ENCODE measurements around the gene HK1.

- TF ChIP-seq, protein P1, sequence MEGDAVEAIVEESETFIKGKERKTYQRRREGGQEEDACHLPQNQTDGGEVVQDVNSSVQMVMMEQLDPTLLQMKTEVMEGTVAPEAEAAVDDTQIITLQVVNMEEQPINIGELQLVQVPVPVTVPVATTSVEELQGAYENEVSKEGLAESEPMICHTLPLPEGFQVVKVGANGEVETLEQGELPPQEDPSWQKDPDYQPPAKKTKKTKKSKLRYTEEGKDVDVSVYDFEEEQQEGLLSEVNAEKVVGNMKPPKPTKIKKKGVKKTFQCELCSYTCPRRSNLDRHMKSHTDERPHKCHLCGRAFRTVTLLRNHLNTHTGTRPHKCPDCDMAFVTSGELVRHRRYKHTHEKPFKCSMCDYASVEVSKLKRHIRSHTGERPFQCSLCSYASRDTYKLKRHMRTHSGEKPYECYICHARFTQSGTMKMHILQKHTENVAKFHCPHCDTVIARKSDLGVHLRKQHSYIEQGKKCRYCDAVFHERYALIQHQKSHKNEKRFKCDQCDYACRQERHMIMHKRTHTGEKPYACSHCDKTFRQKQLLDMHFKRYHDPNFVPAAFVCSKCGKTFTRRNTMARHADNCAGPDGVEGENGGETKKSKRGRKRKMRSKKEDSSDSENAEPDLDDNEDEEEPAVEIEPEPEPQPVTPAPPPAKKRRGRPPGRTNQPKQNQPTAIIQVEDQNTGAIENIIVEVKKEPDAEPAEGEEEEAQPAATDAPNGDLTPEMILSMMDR (conservative IDR thresholded peaks at IDR 0.05): no peak
- no peak for TF ChIP-seq EZH2 (IDR thresholded peaks at IDR 0.05; ENCODE audit: low read depth)
Measured at GRCh38 chr10:69401416-69401815, 123.1 kb downstream of the HK1 start.
